IMR-90 (cell line): ENCODE results near the gene ULBP2. TPM values are rescaled to one million over a fixed set of nuclear protein-coding genes. Genes with fewer than 3 reads are reported as not detected.

Experiments
- ATAC-seq: fragments of 200-7000 bp; cut with Tn5 transposase; 2 replicates; pipeline ENCODE4 v1.9.1; 2020; ENCODE audit warnings: low read depth, mild to moderate bottlenecking, moderate library complexity
- BruUV-seq: library from RNA; stranded (reverse); fragments of 400-500 nt; replicated peaks from 2 replicates; lab custom pipeline; 2021; lab: Mats Ljungman, UMichigan
- CTCF ChIA-PET: fragments of 300-600 bp; formaldehyde crosslinking; extraction: SDS; loops from one replicate; lab custom pipeline; 2021; ENCODE audit warnings: antibody characterized with exemption; lab: Yijun Ruan, JAX
- POLR2A ChIA-PET: fragments of 300-600 bp; sonication (Branson Sonifier 250); formaldehyde crosslinking; loops from one replicate; lab custom pipeline; 2022; ENCODE audit warnings: antibody characterized with exemption; ENCODE audit not compliant: unreplicated experiment; lab: Charles Lee
- DNase-seq: peaks from one replicate; pipeline ENCODE4 v3.0.0; 2013
- H2AFZ ChIP-seq: replicated peaks from 2 replicates; pipeline ENCODE3; 2013; ENCODE audit warnings: low read length, mild to moderate bottlenecking; ENCODE audit not compliant: poor library complexity
- H2AK5ac ChIP-seq: 2 replicates; pipeline ENCODE4 v1.6.1; 2013; ENCODE audit warnings: low read depth, low read length, inconsistent platforms
- H2AK9ac ChIP-seq: replicated peaks from 2 replicates; pipeline ENCODE3; 2013; ENCODE audit warnings: mild to moderate bottlenecking, low read depth, low read length, moderate library complexity; ENCODE audit not compliant: poor library complexity
- H2BK120ac ChIP-seq: 2 replicates; pipeline ENCODE4 v1.6.1; 2013; ENCODE audit warnings: low read depth, low read length, inconsistent platforms
- H2BK15ac ChIP-seq: 3 replicates; pipeline ENCODE4 v1.6.1; 2013; ENCODE audit warnings: low read depth, low read length, inconsistent platforms
- H2BK20ac ChIP-seq: 2 replicates; pipeline ENCODE4 v1.6.1; 2013; ENCODE audit warnings: low read depth, mild to moderate bottlenecking, inconsistent platforms, low read length, moderate library complexity
- H2BK5ac ChIP-seq: 2 replicates; pipeline ENCODE4 v1.6.1; 2013; ENCODE audit warnings: mild to moderate bottlenecking, low read depth, low read length, inconsistent platforms; ENCODE audit not compliant: poor library complexity, severe bottlenecking
- H3K14ac ChIP-seq: replicated peaks from 2 replicates; pipeline ENCODE4 v1.6.1; 2013; ENCODE audit warnings: low read depth, low read length, inconsistent platforms
- H3K18ac ChIP-seq: 2 replicates; pipeline ENCODE4 v1.6.1; 2013; ENCODE audit warnings: low read depth, low read length, control low read depth
- H3K23ac ChIP-seq: 2 replicates; pipeline ENCODE4 v1.6.1; 2013; ENCODE audit warnings: low read depth, low read length, inconsistent platforms
- H3K27ac ChIP-seq: 2 replicates; pipeline ENCODE4 v1.5.1; 2013; ENCODE audit warnings: mild to moderate bottlenecking, control low read depth, low read length; ENCODE audit not compliant: insufficient read depth
- H3K27me3 ChIP-seq: 2 replicates; pipeline ENCODE4 v1.6.1; 2013; ENCODE audit warnings: low read length; ENCODE audit not compliant: control insufficient read depth, insufficient read depth
- H3K36me3 ChIP-seq: 2 replicates; pipeline ENCODE4 v1.6.1; 2013; ENCODE audit warnings: low read length, mixed read lengths; ENCODE audit not compliant: control insufficient read depth, insufficient read depth
- H3K4ac ChIP-seq: 2 replicates; pipeline ENCODE4 v1.6.1; 2013; ENCODE audit warnings: low read depth, low read length, inconsistent platforms
- H3K4me1 ChIP-seq: 2 replicates; pipeline ENCODE4 v1.6.1; 2013; ENCODE audit warnings: low read length, mixed read lengths; ENCODE audit not compliant: control insufficient read depth, insufficient read depth
- H3K4me2 ChIP-seq: 2 replicates; pipeline ENCODE4 v1.6.1; 2013; ENCODE audit warnings: low read depth, mild to moderate bottlenecking, control low read depth, low read length, moderate library complexity
- H3K4me3 ChIP-seq: 2 replicates; pipeline ENCODE4 v1.5.1; 2013; ENCODE audit warnings: low read depth, mild to moderate bottlenecking, control low read depth, low read length, moderate library complexity; ENCODE audit not compliant: insufficient read depth
- H3K56ac ChIP-seq: 2 replicates; pipeline ENCODE4 v1.6.1; 2013; ENCODE audit warnings: low read length, inconsistent platforms; ENCODE audit not compliant: insufficient read depth; ENCODE audit errors: extremely low read depth
- H3K79me1 ChIP-seq, 2 experiments: 2 replicates each; pipeline ENCODE4 v1.6.1; 2013; ENCODE audit warnings: low read length in 2 of 2, inconsistent platforms in 1 of 2, low read depth in 1 of 2
- H3K9ac ChIP-seq: 2 replicates; pipeline ENCODE4 v1.6.1; 2013; ENCODE audit warnings: low read depth, low read length, control low read depth
- H3K9me1 ChIP-seq: 2 replicates; pipeline ENCODE4 v1.6.1; 2013; ENCODE audit warnings: low read length, inconsistent platforms; ENCODE audit not compliant: insufficient read depth
- H3K9me3 ChIP-seq: 2 replicates; pipeline ENCODE4 v1.6.1; 2013; ENCODE audit warnings: low read length; ENCODE audit not compliant: control insufficient read depth, insufficient read depth
- H4K20me1 ChIP-seq: 2 replicates; pipeline ENCODE4 v1.6.1; 2013; ENCODE audit warnings: low read length, inconsistent platforms; ENCODE audit not compliant: insufficient read depth
- H4K5ac ChIP-seq: 2 replicates; pipeline ENCODE4 v1.6.1; 2013; ENCODE audit warnings: mild to moderate bottlenecking, low read depth, low read length, control low read depth
- H4K8ac ChIP-seq, 2 experiments: 2 replicates each; pipeline ENCODE4 v1.6.1; 2013; ENCODE audit warnings: low read depth in 2 of 2, low read length in 2 of 2, control low read depth in 1 of 2, inconsistent platforms in 1 of 2
- H4K91ac ChIP-seq: 2 replicates; pipeline ENCODE4 v1.6.1; 2013; ENCODE audit warnings: low read depth, low read length, inconsistent platforms; ENCODE audit not compliant: insufficient read depth
- BHLHE40 ChIP-seq: fragments of 150-350 bp; IDR thresholded peaks from 2 replicates; pipeline ENCODE4 v1.6.1; 2016; ENCODE audit warnings: mild to moderate bottlenecking, low read depth, low read length
- CEBPB ChIP-seq: IDR thresholded peaks from 2 replicates; pipeline ENCODE4 v1.6.1; 2012; ENCODE audit warnings: low read depth, low read length, improper control_type of control experiment
- CHD1 ChIP-seq: IDR thresholded peaks from 2 replicates; pipeline ENCODE4 v1.6.1; 2012; ENCODE audit warnings: low read depth, low read length, improper control_type of control experiment
- FOS ChIP-seq: fragments of 150-350 bp; IDR thresholded peaks from 2 replicates; pipeline ENCODE4 v1.6.1; 2016; ENCODE audit warnings: low read depth, low read length
- MAFK ChIP-seq: IDR thresholded peaks from 2 replicates; pipeline ENCODE4 v1.6.1; 2012; ENCODE audit warnings: low read depth, low read length, improper control_type of control experiment
- MAZ ChIP-seq: IDR thresholded peaks from 2 replicates; pipeline ENCODE4 v1.6.1; 2012; ENCODE audit warnings: low read depth, mild to moderate bottlenecking, low read length, improper control_type of control experiment, moderate library complexity, borderline replicate concordance
- MXI1 ChIP-seq: IDR thresholded peaks from 2 replicates; pipeline ENCODE4 v1.6.1; 2012; ENCODE audit warnings: low read depth, mild to moderate bottlenecking, low read length, moderate library complexity, borderline replicate concordance
- NFE2L2 ChIP-seq: fragments of 150-350 bp; IDR thresholded peaks from 2 replicates; pipeline ENCODE4 v1.6.1; 2016; ENCODE audit warnings: low read depth, mild to moderate bottlenecking, low read length
- POLR2A ChIP-seq: IDR thresholded peaks from 2 replicates; pipeline ENCODE4 v1.6.1; 2012; ENCODE audit warnings: mild to moderate bottlenecking, low read depth, low read length
- RAD21 ChIP-seq: IDR thresholded peaks from 2 replicates; pipeline ENCODE4 v1.6.1; 2012; ENCODE audit warnings: low read length, improper control_type of control experiment
- RCOR1 ChIP-seq: IDR thresholded peaks from 2 replicates; pipeline ENCODE4 v1.6.1; 2012; ENCODE audit warnings: mild to moderate bottlenecking, low read length, improper control_type of control experiment; ENCODE audit not compliant: insufficient replicate concordance
- RFX5 ChIP-seq: IDR thresholded peaks from 2 replicates; pipeline ENCODE4 v1.8.0; 2012; ENCODE audit warnings: low read depth, mild to moderate bottlenecking, low read length, moderate library complexity
- SMC3 ChIP-seq: fragments of 150-350 bp; IDR thresholded peaks from 2 replicates; pipeline ENCODE4 v1.6.1; 2016; ENCODE audit warnings: low read depth, mild to moderate bottlenecking, antibody characterized with exemption, low read length, moderate library complexity
- WGBS, 2 experiments: methylation state at CpG; one replicate each; pipeline versions ENCODE4 v1.1.5 to v1.1.7; 2013; ENCODE audit warnings: missing lambda C conversion rate in 2 of 2; ENCODE audit not compliant: insufficient read length in 1 of 2; ENCODE audit errors: extremely low coverage in 2 of 2; 5-methylcytosine and 5-hydroxymethylcytosine counted together
- dilution Hi-C: fragments of 300-500 bp; cut with HindIII; formaldehyde crosslinking; loops from one replicate; pipeline ENCODE4 v1.14.3; 2018; ENCODE audit warnings: low sequenced_read_pairs; ENCODE audit not compliant: unreplicated experiment
- in situ Hi-C: fragments of 300-500 bp; cut with MboI; formaldehyde crosslinking; loops from 3 replicates; pipeline ENCODE4 v1.14.3; 2019; ENCODE audit warnings: low sequenced_read_pairs, inconsistent platforms, mixed read lengths
- intact Hi-C: fragments of 100-400 bp; cut with micrococcal nuclease; formaldehyde crosslinking; loops from 2 replicates; pipeline ENCODE4 v1.10.0; 2022
- polyA plus RNA-seq, 3 experiments: library from polyadenylated mRNA; depleted of rRNA; stranded (reverse); fragments of >200 nt; gene quantifications; 2 replicates each; pipeline ENCODE4 v1.2.3, GENCODE V29; 2012; ENCODE audit warnings: low replicate concordance in 1 of 3
- total RNA-seq: library from RNA; depleted of rRNA; stranded (reverse); fragments of >200 nt; gene quantifications from 2 replicates; pipeline ENCODE4 v1.2.3, GENCODE V29; 2012
- TF ChIP-seq, protein P1 (sequence below): fragments of 150-350 bp; IDR thresholded peaks from 2 replicates; pipeline ENCODE4 v1.6.1; 2017; ENCODE audit warnings: mild to moderate bottlenecking, antibody characterized with exemption, low read length, low read depth
- TF ChIP-seq, protein P2 (sequence below): fragments of 150-350 bp; IDR thresholded peaks from 2 replicates; pipeline ENCODE4 v1.6.1; 2016; ENCODE audit warnings: low read depth, mild to moderate bottlenecking, low read length, moderate library complexity, borderline replicate concordance
- TF ChIP-seq, protein P3 (sequence below): conservative IDR thresholded peaks from 2 replicates; pipeline ENCODE4 v1.5.1; 2012; ENCODE audit warnings: mild to moderate bottlenecking, low read depth, low read length, improper control_type of control experiment

The ULBP2 gene
- total and polyA plus RNA-seq, 2 of the 4 experiments (the other 2 are of a cell fraction) = 7.9 to 16.2 TPM

DNA sequence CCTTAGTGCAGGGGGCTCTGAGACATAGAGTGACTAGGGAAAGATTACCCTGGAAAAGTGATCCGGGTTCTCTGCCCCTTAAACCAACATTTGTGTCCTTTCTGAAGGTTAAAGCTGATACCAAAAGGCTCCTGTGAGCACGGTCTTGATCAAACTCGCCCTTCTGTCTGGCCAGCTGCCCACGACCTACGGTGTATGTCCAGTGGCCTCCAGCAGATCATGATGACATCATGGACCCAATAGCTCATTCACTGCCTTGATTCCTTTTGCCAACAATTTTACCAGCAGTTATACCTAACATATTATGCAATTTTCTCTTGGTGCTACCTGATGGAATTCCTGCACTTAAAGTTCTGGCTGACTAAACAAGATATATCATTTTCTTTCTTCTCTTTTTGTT is 6.8 kb downstream of the ULBP2 start:
- ATAC-seq (no peak), DNase-seq (no peak)
- Histone ChIP-seq H3K9me3 (no peaks in the 10 kb centered on the region), H3K4me3 (no peak overlapping the region), H2AK5ac (no peak overlapping the region), H2BK120ac (no peak overlapping the region), H3K9me1 (no peaks in the 10 kb centered on the region), H4K91ac (no peak overlapping the region), H4K20me1 (no peaks in the 10 kb centered on the region), H3K18ac (no peak overlapping the region), H2AK9ac (no peak overlapping the region), H2BK20ac (no peak overlapping the region), H3K4me2 (no peak overlapping the region), H3K36me3 (no peaks in the 10 kb centered on the region), H3K79me1 (no peaks in the 10 kb centered on the region), H3K23ac (no peak overlapping the region), H3K4me1 (no peaks in the 10 kb centered on the region), H2AFZ (no peak overlapping the region), H3K27me3 (peaks cover 28% of the 10 kb centered on the region), H3K27ac (no peak overlapping the region), H2BK5ac (no peak overlapping the region), H3K9ac (no peak overlapping the region), H3K56ac (no peak overlapping the region), H4K5ac (no peak overlapping the region), H2BK15ac (no peak overlapping the region), H4K8ac (no peak overlapping the region), H3K4ac (no peak overlapping the region), H3K14ac (no peak overlapping the region)
- 80% methylated on average over 1 of the region's 5 CpGs; no CpG with 5 or more reads in 1 of the 2 experiments for WGBS, 2 experiments
- CTCF ChIA-PET = no interaction called here
- POLR2A ChIA-PET = no interaction called here
- BruUV-seq = no TSS peak
- intact Hi-C loops (no loop called here), dilution Hi-C loops (no loop called here), in situ Hi-C loops (loop anchor here (25.0 kb wide), 1 partner anchor 389 kb away; no protein-coding TSS in a partner anchor)
- TF ChIP-seq, protein P1, sequence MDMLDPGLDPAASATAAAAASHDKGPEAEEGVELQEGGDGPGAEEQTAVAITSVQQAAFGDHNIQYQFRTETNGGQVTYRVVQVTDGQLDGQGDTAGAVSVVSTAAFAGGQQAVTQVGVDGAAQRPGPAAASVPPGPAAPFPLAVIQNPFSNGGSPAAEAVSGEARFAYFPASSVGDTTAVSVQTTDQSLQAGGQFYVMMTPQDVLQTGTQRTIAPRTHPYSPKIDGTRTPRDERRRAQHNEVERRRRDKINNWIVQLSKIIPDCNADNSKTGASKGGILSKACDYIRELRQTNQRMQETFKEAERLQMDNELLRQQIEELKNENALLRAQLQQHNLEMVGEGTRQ = no peak
- TF ChIP-seq FOS (no peak), RFX5 (no peak), CEBPB (no peak), MAZ (no peak), CHD1 (no peak), BHLHE40 (no peak), RCOR1 (no peak), MXI1 (no peak), SMC3 (no peak), MAFK (no peak), NFE2L2 (no peak), RAD21 (no peak), POLR2A (no peak)
- TF ChIP-seq, protein P2, sequence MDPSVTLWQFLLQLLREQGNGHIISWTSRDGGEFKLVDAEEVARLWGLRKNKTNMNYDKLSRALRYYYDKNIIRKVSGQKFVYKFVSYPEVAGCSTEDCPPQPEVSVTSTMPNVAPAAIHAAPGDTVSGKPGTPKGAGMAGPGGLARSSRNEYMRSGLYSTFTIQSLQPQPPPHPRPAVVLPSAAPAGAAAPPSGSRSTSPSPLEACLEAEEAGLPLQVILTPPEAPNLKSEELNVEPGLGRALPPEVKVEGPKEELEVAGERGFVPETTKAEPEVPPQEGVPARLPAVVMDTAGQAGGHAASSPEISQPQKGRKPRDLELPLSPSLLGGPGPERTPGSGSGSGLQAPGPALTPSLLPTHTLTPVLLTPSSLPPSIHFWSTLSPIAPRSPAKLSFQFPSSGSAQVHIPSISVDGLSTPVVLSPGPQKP = no peak
- TF ChIP-seq, protein P3, sequence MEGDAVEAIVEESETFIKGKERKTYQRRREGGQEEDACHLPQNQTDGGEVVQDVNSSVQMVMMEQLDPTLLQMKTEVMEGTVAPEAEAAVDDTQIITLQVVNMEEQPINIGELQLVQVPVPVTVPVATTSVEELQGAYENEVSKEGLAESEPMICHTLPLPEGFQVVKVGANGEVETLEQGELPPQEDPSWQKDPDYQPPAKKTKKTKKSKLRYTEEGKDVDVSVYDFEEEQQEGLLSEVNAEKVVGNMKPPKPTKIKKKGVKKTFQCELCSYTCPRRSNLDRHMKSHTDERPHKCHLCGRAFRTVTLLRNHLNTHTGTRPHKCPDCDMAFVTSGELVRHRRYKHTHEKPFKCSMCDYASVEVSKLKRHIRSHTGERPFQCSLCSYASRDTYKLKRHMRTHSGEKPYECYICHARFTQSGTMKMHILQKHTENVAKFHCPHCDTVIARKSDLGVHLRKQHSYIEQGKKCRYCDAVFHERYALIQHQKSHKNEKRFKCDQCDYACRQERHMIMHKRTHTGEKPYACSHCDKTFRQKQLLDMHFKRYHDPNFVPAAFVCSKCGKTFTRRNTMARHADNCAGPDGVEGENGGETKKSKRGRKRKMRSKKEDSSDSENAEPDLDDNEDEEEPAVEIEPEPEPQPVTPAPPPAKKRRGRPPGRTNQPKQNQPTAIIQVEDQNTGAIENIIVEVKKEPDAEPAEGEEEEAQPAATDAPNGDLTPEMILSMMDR = no peak
